Measurements from ENCODE around the gene EFCAB6.

EFCAB6 gene

GRCh38 chr22:43572710-43573109, 239.4 kb downstream of the EFCAB6 start:
- no peak for DNase-seq (ENCODE audit: low spot score)

GRCh38 chr22:43571181-43571580, 240.9 kb downstream of the EFCAB6 start:
- DNase-seq (ENCODE audit: low spot score): no peak

DNA sequence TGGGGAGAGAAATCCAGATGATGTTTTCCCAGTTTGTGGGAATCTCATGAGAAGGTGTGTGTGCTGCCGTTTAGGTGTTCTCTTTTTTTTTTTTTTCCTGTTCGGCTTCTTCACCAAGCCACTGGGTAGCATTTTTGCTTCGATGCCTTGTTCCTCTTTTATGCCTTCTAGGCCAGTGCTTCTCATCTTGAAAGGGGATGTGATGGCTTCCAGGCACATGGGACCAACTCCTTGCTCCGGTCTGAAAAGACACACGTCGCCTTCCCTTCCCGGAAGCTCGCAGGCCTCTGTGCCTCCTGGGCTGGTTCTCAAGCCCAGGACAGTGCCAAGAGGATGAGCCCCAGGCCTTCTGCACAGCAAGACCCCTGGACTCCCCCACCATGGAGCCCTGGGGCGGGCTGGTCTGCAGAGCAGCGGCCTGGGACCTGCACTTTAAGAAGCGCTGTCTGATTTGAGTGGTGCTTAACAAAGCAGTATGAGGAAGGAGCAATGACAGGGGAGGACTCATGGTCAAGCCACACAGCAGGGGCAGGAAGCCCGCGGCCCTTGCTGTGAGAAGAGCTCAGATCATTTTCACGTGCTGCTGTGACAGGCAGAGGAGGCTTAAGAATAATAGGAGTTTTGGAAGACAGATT, 241.5 kb downstream of the EFCAB6 start:
- DNase-seq (ENCODE audit: low spot score): no peak

GRCh38 chr22:43569111-43569510, 243.0 kb downstream of the EFCAB6 start:
- DNase-seq (ENCODE audit: low spot score): no peak

DNA sequence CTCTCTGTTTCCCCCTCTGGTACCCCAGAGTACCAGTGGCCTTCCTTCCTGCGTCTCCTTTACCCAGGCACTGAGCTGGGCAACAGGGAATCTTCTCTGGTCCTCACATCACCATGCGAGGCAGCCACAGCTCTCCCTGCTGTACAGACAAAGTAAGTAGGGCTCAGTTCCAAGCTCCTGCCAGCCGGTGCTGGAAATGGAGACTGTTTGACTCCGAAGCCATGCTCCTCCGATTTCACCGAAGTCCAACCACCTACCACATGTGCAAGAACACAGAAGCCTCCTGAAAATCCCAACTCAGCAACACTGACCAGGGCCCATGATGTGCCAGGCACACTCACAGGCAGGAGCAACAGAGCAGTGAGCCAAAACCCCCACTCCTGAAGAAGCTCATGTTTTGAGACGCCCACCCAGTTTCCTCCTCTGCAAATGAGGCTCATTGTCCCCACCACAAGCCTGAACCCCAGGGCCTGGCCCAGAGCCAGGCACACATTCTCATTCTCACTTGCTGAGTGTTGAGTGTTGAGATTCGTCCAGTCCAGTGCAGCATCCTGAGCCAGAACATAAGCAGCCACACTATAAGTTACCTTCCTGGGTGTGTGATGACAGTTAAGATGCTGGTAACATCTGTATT, 244.3 kb downstream of the EFCAB6 start:
- DNase-seq (ENCODE audit: low spot score): no peak

DNA sequence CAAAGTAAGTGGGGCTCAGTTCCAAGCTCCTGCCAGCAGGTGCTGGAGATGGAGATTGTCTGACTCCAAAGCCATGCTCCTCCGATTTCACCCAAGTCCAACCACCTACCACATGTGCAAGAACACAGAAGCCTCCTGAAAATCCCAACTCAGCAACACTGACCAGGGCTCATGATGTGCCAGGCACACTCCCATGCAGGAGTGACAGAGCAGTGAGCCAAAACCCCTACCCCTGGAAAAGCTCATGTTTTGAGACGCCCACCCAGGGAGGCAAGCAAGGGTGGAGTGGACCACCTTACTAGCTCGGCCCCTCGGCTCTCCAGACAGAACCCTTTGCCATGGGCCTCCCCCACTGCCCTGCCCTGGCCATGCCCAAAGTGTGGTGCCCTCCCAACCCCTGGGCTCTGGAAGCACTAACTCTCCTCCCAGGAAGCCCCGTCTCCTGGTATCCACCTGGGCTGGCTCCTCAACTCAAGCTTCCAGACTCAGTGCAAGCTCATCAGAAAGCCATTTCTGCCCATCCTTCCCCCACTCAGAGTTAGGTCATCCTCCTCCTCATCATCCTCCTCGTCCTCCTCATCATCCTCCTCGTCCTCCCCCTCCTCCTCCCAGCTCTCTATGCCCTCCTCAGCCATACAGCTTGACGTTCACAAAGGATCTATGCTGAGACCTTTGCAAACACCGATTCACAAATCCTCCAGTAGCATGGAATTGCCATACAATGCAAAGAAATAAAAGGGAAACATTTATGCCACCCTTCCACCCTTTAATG, 245.4 kb downstream of the EFCAB6 start:
- no peak for DNase-seq (ENCODE audit: low spot score)

- no peak for DNase-seq (ENCODE audit: low spot score)
Measured at GRCh38 chr22:43566021-43566420, 246.1 kb downstream of the EFCAB6 start.

- no peak for DNase-seq (ENCODE audit: low spot score)
Measured at GRCh38 chr22:43564859-43565258, 247.2 kb downstream of the EFCAB6 start.

DNA sequence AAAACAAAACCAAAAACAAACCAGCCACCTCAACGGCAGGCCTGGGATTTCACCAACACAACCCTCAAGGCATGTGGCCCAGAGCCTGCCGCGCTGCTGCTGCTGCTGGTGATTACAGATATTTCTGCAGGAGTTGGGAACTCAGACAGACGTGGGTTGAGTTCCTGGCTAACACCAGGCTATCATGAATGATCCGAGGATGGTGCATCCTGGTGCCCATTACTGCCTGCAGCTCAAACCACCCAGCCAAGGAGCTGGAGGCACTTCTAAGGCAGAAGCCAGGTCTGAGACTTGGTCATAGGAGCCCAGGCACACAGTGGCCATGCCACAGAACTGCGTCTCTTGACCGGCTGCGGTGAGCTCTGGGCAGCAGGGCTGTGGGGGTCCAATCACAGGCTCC, 248.5 kb downstream of the EFCAB6 start:
- DNase-seq (ENCODE audit: low spot score): no peak

DNA sequence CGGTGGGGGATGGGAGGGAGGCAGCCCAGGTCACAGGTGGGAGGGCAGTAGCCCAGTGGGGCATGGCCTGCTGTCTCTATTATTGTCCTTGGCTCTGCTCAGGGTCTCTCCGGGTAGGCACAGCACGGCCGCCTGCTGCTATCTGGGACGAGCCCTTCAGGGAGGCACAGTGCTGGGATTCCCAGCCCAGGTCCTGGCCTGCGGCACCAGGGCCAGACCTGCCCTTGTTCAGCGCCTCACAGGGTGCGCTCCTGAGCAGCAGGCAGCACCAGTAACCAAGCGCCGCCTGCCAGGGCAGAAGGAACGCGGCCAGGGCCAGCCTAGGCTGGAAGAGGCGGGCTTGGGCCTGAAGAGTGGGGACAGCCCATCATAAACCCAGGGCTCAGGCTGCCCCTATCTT, 249.3 kb downstream of the EFCAB6 start:
- no peak for DNase-seq (ENCODE audit: low spot score)

DNA sequence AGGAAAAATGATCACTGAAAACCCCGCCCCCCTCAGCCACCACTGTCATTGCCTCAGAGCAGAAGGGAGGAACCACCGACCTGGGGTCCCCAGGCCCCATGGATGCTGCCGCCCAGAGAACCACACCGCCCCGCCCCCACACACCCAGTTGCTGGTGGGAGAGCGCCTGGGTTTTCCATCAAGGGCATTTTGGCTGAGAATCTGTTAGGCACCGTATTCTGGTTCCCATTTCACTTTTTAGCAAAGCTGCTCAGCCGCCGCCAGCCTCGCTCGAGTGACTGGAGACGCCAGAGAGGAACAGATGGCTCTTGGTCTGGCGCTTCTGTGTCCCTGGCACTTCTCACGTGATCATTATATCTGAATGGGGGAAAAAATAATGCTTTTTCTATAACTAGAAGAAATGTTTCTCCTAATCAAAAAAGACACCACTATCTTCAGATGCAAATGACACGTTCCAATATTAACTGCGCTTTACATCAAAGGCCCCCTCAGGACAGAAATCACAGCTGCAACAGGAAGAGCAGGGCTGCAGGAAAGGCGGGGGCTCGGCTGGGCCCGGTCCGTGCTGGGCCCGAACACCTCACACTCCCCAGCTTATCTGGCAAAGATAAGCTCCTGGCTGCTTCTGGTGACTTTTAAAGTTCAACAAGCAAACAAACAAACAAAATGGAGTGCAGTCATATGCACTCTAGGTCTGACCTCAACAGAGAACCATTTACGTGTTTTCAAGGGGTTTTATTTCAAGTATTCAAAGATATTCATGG, 250.5 kb downstream of the EFCAB6 start:
- no peak for DNase-seq (ENCODE audit: low spot score)

GRCh38 chr22:43560651-43561050, 251.5 kb downstream of the EFCAB6 start:
- DNase-seq (ENCODE audit: low spot score): no peak

GRCh38 chr22:43555561-43556515, 256.3 kb downstream of the EFCAB6 start:
- DNase-seq (ENCODE audit: low spot score): no peak

DNA sequence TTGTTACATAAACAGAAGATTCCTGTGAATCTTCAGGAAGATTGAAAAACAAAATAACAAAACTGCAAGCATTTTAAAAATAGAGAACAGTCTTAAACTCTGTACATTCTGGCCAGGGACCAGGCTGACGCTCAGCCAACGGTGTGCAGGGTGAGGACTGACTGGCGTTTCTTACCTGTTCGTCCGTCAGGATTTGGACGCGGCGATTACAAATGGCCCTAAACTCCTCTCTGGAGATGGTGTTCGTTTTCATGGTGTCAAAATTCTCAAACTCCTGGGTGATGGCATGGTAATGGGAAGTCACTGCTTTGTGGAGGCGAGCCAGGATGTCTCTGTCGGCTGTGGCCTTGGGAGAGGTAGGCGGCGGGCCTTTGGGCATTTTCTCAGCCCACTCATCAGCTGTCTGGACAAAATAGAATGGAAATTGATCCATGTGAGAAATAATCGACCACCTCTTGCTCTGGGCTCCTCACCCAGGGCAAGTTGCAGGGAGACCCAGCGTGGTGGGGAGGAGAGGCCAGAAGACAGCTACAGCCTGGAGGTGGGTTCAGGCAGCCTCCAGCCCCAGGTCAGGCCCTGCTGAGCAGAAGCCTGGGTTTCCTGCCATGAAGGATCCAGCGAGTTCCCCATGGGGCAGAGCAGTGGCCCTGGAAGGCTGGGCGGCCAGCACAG, 257.3 kb downstream of the EFCAB6 start:
- DNase-seq (ENCODE audit: low spot score): no peak

DNA sequence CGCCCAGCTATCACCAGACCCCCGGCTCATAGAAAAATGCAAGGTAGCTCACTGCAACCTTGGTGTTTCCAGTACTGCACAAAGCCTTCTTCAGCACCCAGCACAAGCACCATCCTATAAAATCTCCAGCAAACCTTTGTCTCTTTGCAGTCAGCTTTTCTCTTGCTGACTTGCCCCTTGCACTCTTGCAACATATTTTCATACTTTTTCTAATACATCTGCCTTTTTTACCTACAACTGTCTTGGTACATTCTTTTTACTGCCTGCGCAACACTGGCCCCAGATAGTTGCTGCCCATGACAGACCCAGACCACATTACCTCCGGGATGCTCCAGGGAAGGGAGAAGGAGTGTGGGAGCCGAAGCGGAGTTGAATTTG, 257.9 kb downstream of the EFCAB6 start:
- no peak for DNase-seq (ENCODE audit: low spot score)

GRCh38 chr22:43553451-43554258, 258.4 kb downstream of the EFCAB6 start:
- no peak for DNase-seq (ENCODE audit: low spot score)

GRCh38 chr22:43550672-43551071, 261.4 kb downstream of the EFCAB6 start:
- DNase-seq (ENCODE audit: low spot score): no peak

GRCh38 chr22:43550024-43550620, 262.0 kb downstream of the EFCAB6 start:
- DNase-seq (ENCODE audit: low spot score): no peak

- DNase-seq (ENCODE audit: low spot score): no peak
Measured at GRCh38 chr22:43546186-43546585, 265.9 kb downstream of the EFCAB6 start.

- DNase-seq (ENCODE audit: low spot score): no peak
Measured at GRCh38 chr22:43544289-43544673, 267.8 kb downstream of the EFCAB6 start.

Measured in CD4-positive, alpha-beta T cell treated with Interleukin-2 at 100 ng/mL for 4 hours (primary cell).